IPS-20b (cell line): ENCODE measurements around the gene DRC1.

ENCODE experiments used
- H3K27ac ChIP-seq: one replicate; pipeline ENCODE4 v1.5.1; 2013; ENCODE audit warnings: low read length
- H3K27me3 ChIP-seq: 2 replicates; pipeline ENCODE4 v1.6.1; 2013; ENCODE audit warnings: mild to moderate bottlenecking, low read length, inconsistent platforms; ENCODE audit not compliant: insufficient read depth
- H3K36me3 ChIP-seq: 2 replicates; pipeline ENCODE4 v1.6.1; 2013; ENCODE audit warnings: low read depth, mild to moderate bottlenecking, inconsistent platforms, low read length, moderate library complexity; ENCODE audit not compliant: insufficient read depth
- H3K4me1 ChIP-seq: 2 replicates; pipeline ENCODE4 v1.6.1; 2013; ENCODE audit warnings: mild to moderate bottlenecking, control low read depth, inconsistent platforms, low read length, moderate library complexity; ENCODE audit not compliant: insufficient read depth
- H3K4me3 ChIP-seq: 2 replicates; pipeline ENCODE4 v1.5.1; 2013; ENCODE audit warnings: mild to moderate bottlenecking, low read length, inconsistent platforms
- H3K9ac ChIP-seq: 2 replicates; pipeline ENCODE4 v1.6.1; 2013; ENCODE audit warnings: low read depth, mild to moderate bottlenecking, inconsistent platforms, low read length, moderate library complexity
- H3K9me3 ChIP-seq: 2 replicates; pipeline ENCODE4 v1.6.1; 2013; ENCODE audit warnings: mild to moderate bottlenecking, low read depth, low read length, inconsistent platforms; ENCODE audit not compliant: insufficient read depth

Gene DRC1

DNA sequence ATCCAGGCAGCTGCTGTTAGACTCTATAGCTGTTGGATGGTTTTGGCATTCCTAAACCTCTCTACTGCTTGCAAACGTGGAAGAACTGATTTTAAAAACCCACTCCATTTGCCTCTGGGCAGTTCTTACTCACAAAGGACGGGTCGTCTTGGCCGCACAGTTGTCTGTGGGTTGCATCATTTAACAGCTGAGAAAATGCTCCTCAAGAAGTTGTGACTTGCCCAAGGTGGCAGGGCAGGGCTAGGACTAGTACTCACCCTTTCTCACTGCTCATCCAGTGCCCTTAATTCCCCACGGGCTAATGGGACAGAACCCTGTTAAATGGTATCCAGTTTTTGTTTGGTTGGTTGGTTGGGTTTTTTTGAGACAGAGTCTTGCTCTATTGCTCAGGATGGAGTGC lies 997 bp upstream of the DRC1 start:
- H3K9ac ChIP-seq: no peak overlapping the region
- no peak overlapping the region for H3K27ac ChIP-seq
- 0 out of 2 replicates have a peak, but pooled peaks cover 3% of the 10 kb centered on the region for H3K36me3 ChIP-seq
- no peaks in the 10 kb centered on the region for H3K4me1 ChIP-seq
- H3K4me3 ChIP-seq: no peak overlapping the region
- H3K9me3 ChIP-seq: no peaks in the 10 kb centered on the region
- H3K27me3 ChIP-seq: peaks cover 13% of the 10 kb centered on the region; the same call in 1 of the 2 replicates

DNA sequence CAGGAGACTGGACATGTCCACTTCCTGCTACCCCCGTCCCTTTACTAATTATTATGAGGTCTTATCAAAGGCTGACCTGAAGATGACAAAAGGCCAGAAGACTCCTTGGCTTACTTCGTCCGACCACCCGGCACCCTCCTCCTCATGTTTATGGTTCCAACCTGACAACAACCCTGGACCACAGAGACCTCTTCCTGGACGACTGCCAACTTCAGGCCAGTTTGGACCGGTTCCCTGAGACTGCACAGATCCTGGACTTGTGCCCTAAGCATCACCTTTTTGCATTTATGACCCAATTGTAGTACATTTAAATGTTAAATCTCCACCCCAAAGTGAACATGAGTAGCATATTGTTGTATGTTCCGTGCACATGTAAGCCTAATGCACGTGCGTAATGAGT lies 5.8 kb downstream of the DRC1 start:
- no peaks in the 10 kb centered on the region for H3K27me3 ChIP-seq

DNA sequence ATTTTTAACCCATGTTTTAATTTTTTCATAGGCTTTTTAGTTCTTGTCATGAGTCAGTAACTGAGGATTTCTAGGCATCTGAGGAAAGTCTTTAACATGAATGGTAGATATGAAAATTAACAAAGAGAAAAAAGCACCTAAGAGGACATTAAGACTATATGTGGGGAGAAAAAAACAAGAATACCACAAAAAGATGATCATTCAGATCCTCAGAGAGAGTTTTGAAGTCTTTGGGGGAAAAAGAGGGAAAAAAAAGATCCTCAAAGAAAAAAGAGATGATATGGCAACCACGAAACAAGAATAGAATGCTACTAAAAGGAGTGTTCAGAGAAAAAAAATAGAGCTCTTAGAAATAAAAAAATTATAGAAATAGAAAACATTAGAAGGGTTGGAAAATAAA lies 8.1 kb downstream of the DRC1 start:
- Histone ChIP-seq H3K36me3 (no peaks in the 10 kb centered on the region), H3K4me1 (no peaks in the 10 kb centered on the region), H3K9ac (no peak overlapping the region), H3K4me3 (no peak overlapping the region), H3K27ac (no peak overlapping the region), H3K27me3 (no peaks in the 10 kb centered on the region), H3K9me3 (no peaks in the 10 kb centered on the region)

More for the DNA sequence above, 5.8 kb downstream of the DRC1 start:
- Histone ChIP-seq H3K9ac (no peak overlapping the region), H3K36me3 (no peaks in the 10 kb centered on the region), H3K9me3 (no peaks in the 10 kb centered on the region), H3K4me1 (no peaks in the 10 kb centered on the region), H3K4me3 (no peak overlapping the region), H3K27ac (no peak overlapping the region)

DNA sequence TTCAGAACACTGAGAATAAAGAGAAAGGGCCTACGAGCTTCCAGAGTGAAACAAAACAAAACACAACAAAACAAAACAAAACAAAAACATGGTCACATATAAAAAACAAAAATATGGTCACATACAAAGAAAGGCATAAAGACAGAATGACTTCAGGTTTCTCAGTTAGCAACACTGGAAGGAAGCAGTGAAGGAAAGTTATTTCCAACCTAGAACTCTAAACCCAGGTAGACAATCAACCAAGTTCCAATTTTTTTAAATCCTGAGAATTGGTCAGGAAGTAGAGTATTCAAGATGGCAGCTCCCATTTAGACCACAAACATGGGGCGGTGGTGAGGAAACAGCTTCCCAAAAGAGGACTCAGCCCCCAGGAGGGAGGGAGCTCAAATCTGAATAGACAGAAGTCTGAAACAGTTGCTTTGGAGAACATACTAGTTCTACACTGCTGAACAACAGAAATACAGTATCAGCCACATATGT lies 9.1 kb downstream of the DRC1 start:
- Histone ChIP-seq H3K9ac (no peak overlapping the region), H3K27me3 (no peaks in the 10 kb centered on the region), H3K36me3 (no peaks in the 10 kb centered on the region), H3K9me3 (no peaks in the 10 kb centered on the region), H3K4me1 (no peaks in the 10 kb centered on the region), H3K27ac (no peak overlapping the region), H3K4me3 (no peak overlapping the region)

DNA sequence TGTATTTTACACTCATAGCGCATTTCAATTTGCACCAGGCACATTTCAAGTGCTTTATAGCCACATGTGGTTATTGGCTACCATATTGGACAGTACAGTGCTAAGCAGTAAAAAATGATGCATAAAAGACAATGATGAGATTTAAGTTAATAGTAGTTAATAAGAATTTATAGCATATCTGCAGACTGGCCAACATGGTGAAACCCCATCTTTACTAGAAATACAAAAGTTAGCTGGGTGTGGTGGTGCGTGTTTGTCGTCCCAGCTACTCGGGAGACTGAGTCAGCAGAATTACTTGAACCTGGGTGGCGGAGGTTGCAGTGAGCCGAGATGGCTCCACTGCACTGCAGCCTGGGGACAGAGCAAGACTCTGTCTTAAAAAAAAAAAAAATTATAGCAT lies 9.7 kb downstream of the DRC1 start:
- Histone ChIP-seq H3K27ac (no peak overlapping the region), H3K4me3 (no peak overlapping the region)

DNA sequence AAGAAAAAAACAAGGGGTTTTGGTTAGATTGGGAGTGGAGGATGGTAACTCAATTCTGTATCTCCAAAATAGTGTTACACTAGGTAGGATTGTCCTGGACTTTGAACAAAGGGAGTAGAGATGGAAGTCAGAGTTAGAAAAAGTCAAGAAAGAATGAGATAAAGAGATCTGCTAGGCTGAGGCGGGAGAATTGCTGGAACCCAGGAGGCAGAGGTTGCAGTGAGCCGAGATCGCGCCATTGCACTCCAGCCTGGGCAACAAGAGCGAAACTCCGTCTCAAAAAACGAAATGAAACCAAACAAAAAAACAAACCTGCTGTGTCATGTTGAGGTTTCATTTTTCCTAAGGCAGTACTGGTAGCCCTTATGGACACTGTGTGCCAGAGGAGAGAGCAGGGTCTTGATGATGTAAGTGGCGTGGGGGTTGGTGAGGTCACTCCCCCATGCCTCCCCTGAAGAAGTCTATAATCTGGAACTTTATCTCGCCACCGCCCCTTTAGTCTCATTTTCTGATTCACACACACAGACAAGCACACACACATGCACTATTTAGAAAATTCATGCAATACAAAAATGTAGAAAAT lies 10.5 kb downstream of the DRC1 start:
- H3K9me3 ChIP-seq: no peaks in the 10 kb centered on the region
- no peaks in the 10 kb centered on the region for H3K27me3 ChIP-seq
- H3K36me3 ChIP-seq: no peaks in the 10 kb centered on the region
- H3K4me3 ChIP-seq: no peak overlapping the region
- no peaks in the 10 kb centered on the region for H3K4me1 ChIP-seq
- no peak overlapping the region for H3K9ac ChIP-seq
- no peak overlapping the region for H3K27ac ChIP-seq

More for the DNA sequence above, 9.7 kb downstream of the DRC1 start:
- Histone ChIP-seq H3K4me1 (no peaks in the 10 kb centered on the region), H3K27me3 (no peaks in the 10 kb centered on the region), H3K9ac (no peak overlapping the region), H3K9me3 (no peaks in the 10 kb centered on the region), H3K36me3 (no peaks in the 10 kb centered on the region)

DNA sequence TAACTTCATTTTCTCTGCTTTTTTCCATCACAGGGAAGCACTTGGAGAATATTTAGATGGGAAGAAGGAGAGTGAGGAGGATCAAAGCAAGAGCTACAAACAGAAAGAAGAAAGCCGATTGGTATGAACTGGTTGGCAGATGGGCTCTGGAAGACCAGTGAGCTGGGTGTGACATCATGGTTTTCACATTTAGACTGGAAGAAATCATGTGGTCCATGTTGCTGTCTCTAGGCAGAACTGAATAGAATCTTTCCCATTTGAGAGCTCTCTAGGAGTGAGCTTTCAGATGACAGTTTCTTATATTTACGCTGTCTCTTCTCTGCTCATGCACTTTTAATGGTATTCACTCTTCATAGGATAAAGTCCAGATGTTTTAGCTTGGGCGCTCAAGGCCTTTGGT lies 12.6 kb downstream of the DRC1 start:
- Histone ChIP-seq H3K9me3 (no peaks in the 10 kb centered on the region), H3K36me3 (no peaks in the 10 kb centered on the region), H3K4me3 (no peak overlapping the region), H3K4me1 (no peaks in the 10 kb centered on the region), H3K27me3 (no peaks in the 10 kb centered on the region), H3K9ac (no peak overlapping the region), H3K27ac (no peak overlapping the region)

DNA sequence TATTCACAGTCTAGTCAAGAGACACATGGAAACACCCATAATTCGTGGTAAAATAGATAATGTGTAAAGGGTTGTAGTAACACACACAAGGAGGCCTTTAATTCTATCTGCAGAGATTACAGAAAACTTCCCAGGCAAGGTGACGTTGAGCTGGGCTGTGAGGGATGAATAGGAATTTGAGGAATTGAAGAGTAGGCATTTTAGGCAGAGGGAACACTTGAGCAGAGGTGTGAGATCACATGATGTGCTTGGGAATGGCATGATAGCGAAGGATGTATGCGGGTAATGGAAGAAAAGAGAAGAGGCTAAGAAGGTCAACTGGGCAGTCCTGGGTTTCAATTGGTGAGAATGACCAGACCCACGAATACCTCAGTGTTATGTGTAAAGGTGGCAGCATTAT lies 20.2 kb downstream of the DRC1 start:
- H3K27me3 ChIP-seq: no peaks in the 10 kb centered on the region
- H3K9ac ChIP-seq: no peak overlapping the region
- no peaks in the 10 kb centered on the region for H3K9me3 ChIP-seq
- no peaks in the 10 kb centered on the region for H3K36me3 ChIP-seq
- no peak overlapping the region for H3K4me3 ChIP-seq
- H3K27ac ChIP-seq: no peak overlapping the region
- H3K4me1 ChIP-seq: peaks cover 9% of the 10 kb centered on the region; the same call in 1 of the 2 replicates

DNA sequence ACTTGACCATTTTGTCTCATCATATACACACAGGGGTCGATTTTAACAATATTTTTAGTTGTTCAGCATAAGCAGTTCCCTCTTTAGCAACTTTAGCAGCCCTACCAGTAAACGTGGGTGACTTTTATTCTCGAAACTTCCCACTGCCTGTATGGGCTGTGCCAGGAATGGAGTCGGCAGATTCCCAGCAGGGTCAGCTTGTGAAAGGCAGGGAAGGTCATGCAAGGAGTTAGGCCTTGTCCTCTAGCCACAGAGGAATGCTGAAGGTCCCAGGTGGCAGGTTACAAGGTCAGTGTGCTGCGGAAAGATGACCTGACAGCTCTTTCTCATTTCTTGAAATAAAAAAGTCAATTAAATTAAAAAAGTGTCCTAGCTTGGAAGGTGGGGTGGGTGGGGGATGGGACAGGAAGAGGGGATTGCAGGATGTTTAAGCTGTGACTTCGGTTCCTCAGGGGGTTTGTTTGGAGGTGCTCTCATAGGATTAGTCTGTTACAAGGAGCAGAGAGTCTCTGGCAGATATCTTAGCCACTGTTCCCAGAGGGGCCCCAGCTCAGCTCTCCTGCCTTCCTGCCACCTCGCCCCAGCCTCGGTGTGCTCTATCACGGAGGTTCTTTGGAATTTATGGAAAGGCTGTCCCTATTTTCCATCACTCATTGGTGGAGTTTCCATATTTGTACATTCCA lies 21.4 kb downstream of the DRC1 start:
- H3K4me1 ChIP-seq: peaks cover 9% of the 10 kb centered on the region; the same call in 1 of the 2 replicates
- no peak overlapping the region for H3K27ac ChIP-seq
- H3K9me3 ChIP-seq: no peaks in the 10 kb centered on the region
- H3K36me3 ChIP-seq: no peaks in the 10 kb centered on the region
- no peaks in the 10 kb centered on the region for H3K27me3 ChIP-seq
- H3K4me3 ChIP-seq: no peak overlapping the region
- H3K9ac ChIP-seq: no peak overlapping the region

DNA sequence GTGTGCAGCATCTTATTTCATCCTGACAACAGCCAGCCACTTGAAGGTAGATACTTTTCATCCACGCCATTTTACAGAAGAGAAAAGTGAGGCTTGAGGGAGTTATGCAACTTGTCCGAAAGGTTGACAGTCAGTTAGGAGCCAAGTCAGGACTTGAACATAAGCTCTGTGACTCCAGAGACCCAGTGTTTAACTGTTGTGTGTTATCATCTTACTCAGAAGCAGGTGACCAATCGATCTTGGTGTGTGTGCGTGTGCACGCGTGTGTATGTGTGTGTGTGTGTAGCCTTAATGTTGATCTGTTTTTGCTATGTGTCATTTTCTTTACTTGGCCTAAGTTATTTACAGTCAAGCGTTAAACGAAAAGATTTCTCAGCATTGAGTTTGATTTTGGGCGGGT lies 22.0 kb downstream of the DRC1 start:
- no peak overlapping the region for H3K27ac ChIP-seq
- H3K4me1 ChIP-seq: peaks cover 9% of the 10 kb centered on the region; the same call in 1 of the 2 replicates
- H3K9ac ChIP-seq: no peak overlapping the region
- H3K27me3 ChIP-seq: no peaks in the 10 kb centered on the region
- H3K9me3 ChIP-seq: no peaks in the 10 kb centered on the region
- no peaks in the 10 kb centered on the region for H3K36me3 ChIP-seq
- no peak overlapping the region for H3K4me3 ChIP-seq

DNA sequence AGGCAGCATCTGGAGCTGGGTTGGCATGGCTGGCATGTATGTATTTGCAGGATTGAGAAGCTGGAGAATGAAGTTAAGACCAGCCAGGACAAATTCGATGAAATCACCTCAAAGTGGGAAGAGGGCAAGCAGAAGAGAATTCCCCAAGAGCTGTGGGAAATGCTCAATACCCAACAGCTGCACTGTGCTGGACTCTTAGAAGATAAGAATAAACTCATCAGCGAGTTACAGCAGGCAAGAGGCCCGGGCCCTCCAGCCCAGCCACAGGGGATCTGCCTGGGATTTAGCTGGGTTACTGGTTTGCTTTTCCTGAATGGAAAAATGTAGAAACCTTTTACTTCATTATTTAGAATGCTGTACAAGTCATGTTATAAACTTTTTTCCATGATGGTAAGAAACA lies 22.5 kb downstream of the DRC1 start:
- H3K9me3 ChIP-seq: no peaks in the 10 kb centered on the region
- no peak overlapping the region for H3K27ac ChIP-seq
- no peak overlapping the region for H3K4me3 ChIP-seq
- H3K36me3 ChIP-seq: no peaks in the 10 kb centered on the region
- peaks cover 9% of the 10 kb centered on the region; the same call in 1 of the 2 replicates for H3K4me1 ChIP-seq
- H3K9ac ChIP-seq: no peak overlapping the region
- H3K27me3 ChIP-seq: no peaks in the 10 kb centered on the region

DNA sequence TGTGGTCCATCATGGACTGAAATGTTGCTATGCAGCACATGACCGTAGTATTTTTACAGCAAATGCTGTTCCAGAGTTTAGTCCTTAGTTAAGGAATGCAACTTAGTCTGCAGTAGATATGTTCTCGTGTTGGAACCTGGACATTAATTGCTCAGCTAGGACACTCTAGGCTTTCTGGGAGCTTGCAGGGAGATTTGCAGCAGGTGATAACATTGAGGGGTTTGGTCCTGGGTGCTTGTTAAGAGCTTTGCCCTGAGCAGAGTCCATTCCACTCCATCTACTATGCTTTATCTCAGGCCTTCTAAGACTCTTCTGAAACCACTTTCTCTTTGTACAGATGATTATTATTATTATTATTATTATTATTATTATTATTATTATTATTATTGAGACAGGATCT lies 27.1 kb downstream of the DRC1 start:
- no peaks in the 10 kb centered on the region for H3K36me3 ChIP-seq
- no peaks in the 10 kb centered on the region for H3K27me3 ChIP-seq
- H3K9me3 ChIP-seq: no peaks in the 10 kb centered on the region
- no peak overlapping the region for H3K9ac ChIP-seq
- no peak overlapping the region for H3K27ac ChIP-seq
- H3K4me3 ChIP-seq: no peak overlapping the region
- H3K4me1 ChIP-seq: no peaks in the 10 kb centered on the region
